ENCODE data around the gene ZBTB24.

- TF ChIP-seq POLR2A (IDR thresholded peaks at IDR 0.05) (no peak), CTCF (IDR thresholded peaks at IDR 0.05) (peak in 3 of 4 experiments; percentile 42 to 52 (median 44))
Measured at GRCh38 chr6:109526905-109527628, 44.0 kb upstream of the ZBTB24 start.

Measured in prostate gland (tissue), 2 donors.